ENCODE data around the gene SH2D6.
"Not testable (repeated sequence)": the region's sequence is repeated elsewhere in the genome, so short reads cannot be mapped to it uniquely, and the experiment has no call there.

Gene SH2D6

DNA sequence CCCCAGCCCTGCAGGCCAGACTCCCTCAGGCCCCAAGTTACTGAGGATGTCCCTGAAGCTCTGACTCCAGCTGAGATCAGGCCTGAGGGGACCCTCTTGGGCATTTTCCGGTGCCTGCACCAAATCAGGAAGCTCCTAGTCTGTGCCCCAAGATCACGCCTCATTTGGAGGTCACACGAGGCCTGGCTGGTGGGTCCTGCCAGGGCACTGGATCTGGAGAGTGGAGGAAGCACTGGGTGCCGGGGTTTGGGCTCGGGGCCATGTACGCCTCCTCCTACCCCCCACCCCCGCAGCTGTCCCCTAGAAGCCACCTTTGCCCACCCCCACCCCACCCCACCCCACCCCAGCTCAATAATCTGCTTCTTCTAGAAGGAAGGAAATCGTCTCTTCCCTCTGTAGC is 16.2 kb downstream of the SH2D6 start:
- no peaks in the 10 kb centered on the region for H3K9me3 ChIP-seq (ENCODE audit: low read length)
- no peaks in the 10 kb centered on the region for H3K36me3 ChIP-seq (ENCODE audit: insufficient read depth, low read length)
- no peak overlapping the region for H2AFZ ChIP-seq (ENCODE audit: low read depth, low read length)
- no peak overlapping the region for H3K4me3 ChIP-seq (ENCODE audit: low read length)
- peaks cover 26% of the 10 kb centered on the region for H3K4me1 ChIP-seq (ENCODE audit: insufficient read depth, low read length)
- no peaks in the 10 kb centered on the region for H3K27me3 ChIP-seq (ENCODE audit: insufficient read depth, low read length)

- Histone ChIP-seq H2AFZ (ENCODE audit: low read depth, low read length) (no peak overlapping the region), H3K9me3 (ENCODE audit: low read length) (no peaks in the 10 kb centered on the region), H3K36me3 (ENCODE audit: insufficient read depth, low read length) (no peaks in the 10 kb centered on the region), H3K4me1 (ENCODE audit: insufficient read depth, low read length) (peaks cover 21% of the 10 kb centered on the region), H3K4me3 (ENCODE audit: low read length) (no peak overlapping the region), H3K27me3 (ENCODE audit: insufficient read depth, low read length) (no peaks in the 10 kb centered on the region)
These were observed 16.9 kb downstream of the SH2D6 start for GRCh38 chr2:85435220-85435958.

DNA sequence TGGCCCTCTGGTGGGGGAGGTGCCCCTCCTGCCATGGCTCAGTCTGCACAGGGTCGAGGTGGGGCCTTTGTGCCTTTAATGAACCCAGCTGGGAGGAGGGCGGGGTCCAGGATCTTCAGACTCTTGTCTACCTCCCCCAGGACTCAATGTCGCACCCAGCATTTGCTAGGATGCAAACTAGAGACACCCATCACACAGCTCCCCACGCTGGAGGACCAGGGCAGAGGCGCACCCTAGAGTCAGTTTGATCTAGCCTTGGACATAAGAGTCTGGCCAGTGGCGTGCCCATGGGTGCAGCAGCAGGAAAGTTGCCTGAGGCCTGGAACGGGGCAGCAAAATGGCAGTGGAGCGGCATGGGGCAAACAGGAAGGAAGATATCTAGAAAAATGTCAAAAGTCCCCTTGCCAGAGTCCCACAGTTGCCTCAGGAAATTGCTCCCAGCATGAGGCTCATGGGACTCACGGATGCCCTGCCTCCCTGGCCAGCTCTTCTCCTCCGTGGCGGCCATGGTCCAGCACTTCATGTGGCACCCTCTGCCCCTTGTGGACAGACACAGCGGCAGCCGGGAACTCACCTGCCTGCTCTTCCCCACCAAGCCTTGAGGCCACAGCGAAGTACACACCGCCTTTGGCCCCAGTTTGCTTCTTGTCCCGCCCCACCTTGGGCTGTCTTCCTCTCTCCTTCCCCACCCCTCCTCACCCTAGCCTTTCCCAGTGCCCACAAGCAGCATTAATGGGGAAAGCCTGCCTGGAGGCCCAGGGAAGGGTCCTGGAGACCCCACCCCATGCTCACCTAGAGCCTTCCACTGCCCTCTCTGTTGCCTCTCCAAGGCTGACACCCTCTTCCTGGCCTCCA is 17.7 kb downstream of the SH2D6 start:
- Histone ChIP-seq H3K27me3 (ENCODE audit: insufficient read depth, low read length) (no peaks in the 10 kb centered on the region), H3K4me1 (ENCODE audit: insufficient read depth, low read length) (peaks cover 14% of the 10 kb centered on the region), H3K9me3 (ENCODE audit: low read length) (no peaks in the 10 kb centered on the region), H2AFZ (ENCODE audit: low read depth, low read length) (no peak overlapping the region), H3K4me3 (ENCODE audit: low read length) (no peak overlapping the region), H3K36me3 (ENCODE audit: insufficient read depth, low read length) (no peaks in the 10 kb centered on the region)

GRCh38 chr2:85436836-85437487 is 18.4 kb downstream of the SH2D6 start:
- H3K4me3 ChIP-seq (ENCODE audit: low read length): no peak overlapping the region
- H3K9me3 ChIP-seq (ENCODE audit: low read length): no peaks in the 10 kb centered on the region
- H2AFZ ChIP-seq (ENCODE audit: low read depth, low read length): no peak overlapping the region
- no peaks in the 10 kb centered on the region for H3K27me3 ChIP-seq (ENCODE audit: insufficient read depth, low read length)
- peaks cover 7% of the 10 kb centered on the region for H3K4me1 ChIP-seq (ENCODE audit: insufficient read depth, low read length)
- no peaks in the 10 kb centered on the region for H3K36me3 ChIP-seq (ENCODE audit: insufficient read depth, low read length)

DNA sequence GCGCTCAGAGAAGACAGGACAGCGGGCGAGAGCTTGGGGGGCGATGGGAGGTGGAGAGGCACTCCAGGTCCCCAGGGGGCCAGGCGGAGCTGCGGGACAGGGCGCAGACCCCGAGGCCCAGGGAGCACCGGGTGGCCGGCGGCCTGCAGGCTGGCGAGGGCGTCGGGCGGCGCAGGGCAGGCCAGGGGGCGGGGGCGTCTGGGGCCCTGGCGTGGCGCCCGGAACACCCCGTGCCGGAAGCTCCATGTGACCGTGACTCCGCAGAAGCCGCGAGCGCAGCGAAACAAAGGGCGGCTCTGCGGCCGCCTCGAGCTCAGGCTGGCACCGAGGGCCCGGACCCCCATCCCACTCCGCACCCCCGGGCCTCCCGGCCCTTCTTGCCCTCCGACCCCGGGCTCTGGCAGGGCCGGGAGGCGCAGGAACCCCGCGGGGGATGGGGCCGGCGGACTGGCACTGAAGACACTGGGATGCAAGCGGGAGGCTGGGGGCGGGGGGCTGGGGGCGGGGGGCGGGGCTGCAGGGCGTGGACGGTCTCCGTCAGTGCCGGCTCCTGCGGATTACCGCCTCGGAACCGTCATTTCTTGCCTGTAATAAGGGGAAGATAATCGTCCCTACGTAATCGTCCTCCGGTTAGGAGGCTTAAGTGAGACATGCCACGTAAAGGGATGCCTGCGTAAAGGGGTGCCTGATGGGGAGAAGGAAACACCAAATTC is 19.1 kb downstream of the SH2D6 start:
- Histone ChIP-seq H3K4me3 (ENCODE audit: low read length) (no peak overlapping the region), H3K36me3 (ENCODE audit: insufficient read depth, low read length) (no peaks in the 10 kb centered on the region), H3K4me1 (ENCODE audit: insufficient read depth, low read length) (peaks cover 4% of the 10 kb centered on the region), H2AFZ (ENCODE audit: low read depth, low read length) (no peak overlapping the region), H3K27me3 (ENCODE audit: insufficient read depth, low read length) (no peaks in the 10 kb centered on the region), H3K9me3 (ENCODE audit: low read length) (no peaks in the 10 kb centered on the region)

DNA sequence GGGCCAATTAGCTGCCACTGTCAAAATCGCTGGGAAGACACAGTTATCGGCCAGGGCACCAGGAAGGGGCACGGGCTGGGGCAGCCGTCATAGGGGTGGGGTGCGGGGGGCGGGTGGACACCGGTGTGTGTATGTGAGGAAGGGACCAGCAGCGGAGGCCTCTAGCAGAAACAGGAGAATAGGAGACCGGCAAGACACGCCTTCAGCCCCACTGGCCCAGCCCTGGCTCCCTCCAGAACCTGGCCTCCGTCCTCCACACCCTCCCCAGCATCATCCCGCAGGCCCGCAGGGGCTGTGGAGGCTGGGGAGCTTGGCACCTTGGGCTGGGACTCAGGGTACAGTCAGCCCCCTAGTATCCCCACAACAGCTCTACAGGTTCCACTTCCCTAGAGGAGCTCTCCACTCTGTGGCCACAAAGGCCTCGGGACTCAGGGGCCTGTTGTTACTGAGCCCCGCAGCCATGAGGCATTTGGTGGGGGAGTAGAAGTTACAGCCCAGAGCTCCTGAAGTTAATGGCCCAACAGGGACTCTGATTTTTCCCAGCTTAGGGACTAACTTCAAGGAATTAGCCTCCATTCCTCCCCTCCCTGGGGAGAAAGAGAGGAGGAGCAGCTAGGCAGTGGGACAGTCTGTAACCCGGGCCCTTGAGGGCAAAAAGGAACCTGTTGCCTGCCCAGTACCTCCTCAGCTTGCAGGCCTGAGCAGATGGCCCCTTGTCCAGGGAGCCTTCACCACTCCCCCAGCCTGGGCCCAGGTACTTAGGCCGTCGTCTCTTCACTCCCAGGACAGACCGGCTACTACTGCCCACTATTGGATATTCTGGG is 19.9 kb downstream of the SH2D6 start:
- H2AFZ ChIP-seq (ENCODE audit: low read depth, low read length): no peak overlapping the region
- H3K27me3 ChIP-seq (ENCODE audit: insufficient read depth, low read length): peaks cover 3% of the 10 kb centered on the region
- no peaks in the 10 kb centered on the region for H3K9me3 ChIP-seq (ENCODE audit: low read length)
- H3K4me3 ChIP-seq (ENCODE audit: low read length): no peak overlapping the region
- no peaks in the 10 kb centered on the region for H3K36me3 ChIP-seq (ENCODE audit: insufficient read depth, low read length)
- H3K4me1 ChIP-seq (ENCODE audit: insufficient read depth, low read length): no peaks in the 10 kb centered on the region

DNA sequence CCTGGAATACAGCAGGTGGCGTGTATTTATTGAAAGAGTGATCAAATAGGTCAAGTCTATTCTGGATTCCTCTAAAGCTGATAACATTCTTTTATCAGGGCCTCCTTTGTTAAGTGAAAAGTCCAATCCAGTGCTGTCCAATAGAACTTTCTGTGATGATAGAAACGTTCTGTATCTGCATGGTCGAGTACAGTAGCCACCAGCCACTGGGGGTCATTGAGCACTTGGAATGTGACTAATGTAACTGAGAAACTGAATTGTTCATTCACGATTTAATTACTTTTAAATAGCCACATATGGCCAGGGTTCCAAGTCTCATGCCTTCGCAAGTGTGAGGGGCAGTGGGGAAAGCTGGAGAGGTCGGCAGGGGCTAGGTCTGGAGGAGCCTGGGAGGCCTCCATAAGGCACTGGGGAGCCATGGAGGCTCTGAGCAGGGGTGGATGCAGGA is 20.5 kb downstream of the SH2D6 start:
- Histone ChIP-seq H3K4me1 (ENCODE audit: insufficient read depth, low read length) (no peaks in the 10 kb centered on the region), H3K9me3 (ENCODE audit: low read length) (no peaks in the 10 kb centered on the region), H3K36me3 (ENCODE audit: insufficient read depth, low read length) (no peaks in the 10 kb centered on the region), H3K27me3 (ENCODE audit: insufficient read depth, low read length) (peaks cover 3% of the 10 kb centered on the region), H2AFZ (ENCODE audit: low read depth, low read length) (no peak overlapping the region), H3K4me3 (ENCODE audit: low read length) (no peak overlapping the region)

DNA sequence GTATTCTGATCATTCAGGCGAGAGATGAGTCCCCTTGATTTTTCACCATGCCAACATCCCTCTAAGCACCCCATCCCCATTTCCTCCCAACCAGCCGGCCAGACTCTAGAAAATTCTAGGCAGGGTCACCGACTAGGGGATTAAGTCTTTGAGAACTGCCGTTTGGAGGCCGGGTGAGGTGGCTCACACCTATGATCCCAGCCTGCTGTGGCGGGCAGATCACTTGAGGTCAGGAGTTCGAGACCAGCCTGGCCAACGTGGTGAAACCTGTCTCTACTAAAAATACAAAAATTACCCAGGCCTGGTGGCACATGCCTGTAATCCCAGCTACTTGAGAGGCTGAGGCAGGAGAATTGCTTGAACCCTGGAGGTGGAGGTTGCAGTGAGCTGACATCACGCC is 21.1 kb downstream of the SH2D6 start:
- H3K4me1 ChIP-seq (ENCODE audit: insufficient read depth, low read length); H3K9me3 ChIP-seq (ENCODE audit: low read length); H3K27me3 ChIP-seq (ENCODE audit: insufficient read depth, low read length); H3K36me3 ChIP-seq (ENCODE audit: insufficient read depth, low read length); H2AFZ ChIP-seq (ENCODE audit: low read depth, low read length); H3K4me3 ChIP-seq (ENCODE audit: low read length): not testable (repeated sequence)

GRCh38 chr2:85439986-85440385 is 21.5 kb downstream of the SH2D6 start:
- no peak overlapping the region for H2AFZ ChIP-seq (ENCODE audit: low read depth, low read length)
- H3K27me3 ChIP-seq (ENCODE audit: insufficient read depth, low read length): peaks cover 3% of the 10 kb centered on the region
- H3K4me1 ChIP-seq (ENCODE audit: insufficient read depth, low read length): no peaks in the 10 kb centered on the region
- H3K4me3 ChIP-seq (ENCODE audit: low read length): no peak overlapping the region
- no peaks in the 10 kb centered on the region for H3K9me3 ChIP-seq (ENCODE audit: low read length)
- H3K36me3 ChIP-seq (ENCODE audit: insufficient read depth, low read length): no peaks in the 10 kb centered on the region

GRCh38 chr2:85440729-85441128 is 22.2 kb downstream of the SH2D6 start:
- no peak overlapping the region for H2AFZ ChIP-seq (ENCODE audit: low read depth, low read length)
- no peaks in the 10 kb centered on the region for H3K9me3 ChIP-seq (ENCODE audit: low read length)
- no peaks in the 10 kb centered on the region for H3K36me3 ChIP-seq (ENCODE audit: insufficient read depth, low read length)
- peaks cover 3% of the 10 kb centered on the region for H3K27me3 ChIP-seq (ENCODE audit: insufficient read depth, low read length)
- no peaks in the 10 kb centered on the region for H3K4me1 ChIP-seq (ENCODE audit: insufficient read depth, low read length)
- no peak overlapping the region for H3K4me3 ChIP-seq (ENCODE audit: low read length)

DNA sequence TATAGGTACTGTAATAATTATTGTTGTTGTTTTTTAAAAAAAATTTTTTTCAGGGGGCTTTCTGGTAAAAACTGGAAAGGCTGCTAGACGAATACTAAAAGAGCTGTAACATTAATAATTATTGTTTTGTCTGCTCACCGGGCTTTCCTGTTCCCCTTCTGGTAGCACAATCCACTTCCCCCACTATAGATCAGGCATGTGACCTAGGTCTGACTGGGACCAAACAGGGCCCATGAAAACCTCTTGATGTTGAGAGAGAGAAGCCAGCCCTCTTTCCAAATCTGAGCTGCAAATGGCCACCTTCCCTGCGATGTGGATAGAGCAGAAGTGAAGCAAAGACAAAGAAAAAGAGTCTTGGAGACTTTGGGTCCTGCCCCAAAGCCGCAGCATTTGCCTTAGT is 23.4 kb downstream of the SH2D6 start:
- H3K4me3 ChIP-seq (ENCODE audit: low read length): no peak overlapping the region
- no peaks in the 10 kb centered on the region for H3K4me1 ChIP-seq (ENCODE audit: insufficient read depth, low read length)
- H3K9me3 ChIP-seq (ENCODE audit: low read length): no peaks in the 10 kb centered on the region
- H3K27me3 ChIP-seq (ENCODE audit: insufficient read depth, low read length): peaks cover 6% of the 10 kb centered on the region
- H3K36me3 ChIP-seq (ENCODE audit: insufficient read depth, low read length): no peaks in the 10 kb centered on the region
- H2AFZ ChIP-seq (ENCODE audit: low read depth, low read length): no peak overlapping the region

DNA sequence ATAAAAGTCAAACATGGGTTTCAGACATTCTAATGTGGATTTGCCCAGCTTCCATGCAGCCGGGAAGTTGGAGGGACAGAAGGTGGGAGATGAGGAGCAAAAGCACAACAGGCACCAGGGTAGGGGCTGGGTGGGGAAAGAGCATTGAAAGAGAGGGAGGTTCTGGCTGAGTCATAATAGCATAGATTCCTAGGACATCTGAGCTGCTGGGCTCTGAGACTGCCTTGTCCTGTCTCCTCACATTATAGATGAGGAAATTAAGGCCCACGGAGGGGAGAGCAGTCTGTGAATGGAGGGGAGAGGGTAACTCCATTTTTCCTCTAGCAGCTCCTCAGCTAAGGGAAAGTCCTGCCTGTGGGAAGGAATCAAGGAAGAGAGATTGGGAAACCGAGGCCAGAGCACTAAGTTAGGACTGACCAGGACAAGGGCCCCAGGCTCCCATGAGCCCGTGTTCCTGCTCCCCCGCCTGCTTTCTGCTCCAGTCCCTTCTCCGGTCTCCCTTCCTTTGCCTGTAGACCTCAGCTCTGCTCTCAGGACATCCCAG is 26.2 kb downstream of the SH2D6 start:
- Histone ChIP-seq H3K4me1 (ENCODE audit: insufficient read depth, low read length) (no peaks in the 10 kb centered on the region), H3K36me3 (ENCODE audit: insufficient read depth, low read length) (no peaks in the 10 kb centered on the region), H3K4me3 (ENCODE audit: low read length) (no peak overlapping the region), H3K9me3 (ENCODE audit: low read length) (no peaks in the 10 kb centered on the region), H3K27me3 (ENCODE audit: insufficient read depth, low read length) (peaks cover 6% of the 10 kb centered on the region), H2AFZ (ENCODE audit: low read depth, low read length) (no peak overlapping the region)
